ENCODE data around the gene SNRPD3.
"Not testable (repeated sequence)": the region's sequence is repeated elsewhere in the genome, so short reads cannot be mapped to it uniquely, and the experiment has no call there.

Gene SNRPD3

GRCh38 chr22:24543185-24543601, 12.6 kb upstream of the SNRPD3 start:
- no peak for DNase-seq (ENCODE audit: extremely low spot score)
- POLR2A ChIA-PET: no interaction called here
- TF ChIP-seq ZNF384 (IDR thresholded peaks at IDR 0.05): no peak
- no peak for TF ChIP-seq ELF4 (IDR thresholded peaks at IDR 0.05)
- no peak for TF ChIP-seq HDGF (IDR thresholded peaks at IDR 0.05; ENCODE audit: borderline replicate concordance)
- no peak for TF ChIP-seq L3MBTL2 (conservative IDR thresholded peaks at IDR 0.05)
- no peak for TF ChIP-seq BHLHE40 (IDR thresholded peaks at IDR 0.05; ENCODE audit: borderline replicate concordance)
- TF ChIP-seq FOXA1 (IDR thresholded peaks at IDR 0.05): no peak
- CTCF ChIA-PET: no interaction called here

GRCh38 chr22:24543679-24544243, 12.0 kb upstream of the SNRPD3 start:
- ChIA-PET POLR2A (no interaction called here), CTCF (no interaction called here)
- TF ChIP-seq FOXK2 (IDR thresholded peaks at IDR 0.05) (no peak), NFRKB (IDR thresholded peaks at IDR 0.05) (no peak), TARDBP (IDR thresholded peaks at IDR 0.05) (no peak), FOXA1 (IDR thresholded peaks at IDR 0.05) (no peak), SP1 (IDR thresholded peaks at IDR 0.05) (no peak), CTBP1 (IDR thresholded peaks at IDR 0.05; ENCODE audit: borderline replicate concordance) (no peak), ELF4 (IDR thresholded peaks at IDR 0.05) (no peak), L3MBTL2 (conservative IDR thresholded peaks at IDR 0.05) (no peak), ZNF384 (IDR thresholded peaks at IDR 0.05) (no peak), SUZ12 (IDR thresholded peaks at IDR 0.05) (no peak), HDGF (IDR thresholded peaks at IDR 0.05; ENCODE audit: borderline replicate concordance) (no peak)
- no peak for DNase-seq (ENCODE audit: extremely low spot score)

DNA sequence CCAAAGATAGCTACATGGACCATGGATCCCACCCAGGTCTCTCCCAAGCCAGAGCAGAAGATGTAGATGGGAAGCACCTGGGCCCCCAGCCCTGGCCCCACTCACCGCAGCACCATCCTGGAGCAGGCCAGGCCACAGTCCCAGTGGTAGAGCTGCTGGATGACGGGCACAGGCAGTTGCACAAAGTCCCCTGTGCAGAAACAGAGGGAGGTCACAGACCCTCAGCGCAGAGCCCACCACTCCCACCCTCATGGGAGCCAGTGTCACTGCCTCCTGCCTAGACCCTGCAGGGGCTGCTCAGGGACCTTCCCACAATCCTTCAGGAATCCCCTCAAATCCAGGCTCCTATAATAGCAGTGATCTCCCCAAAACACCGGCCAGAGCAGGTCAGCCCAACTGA, 7.0 kb upstream of the SNRPD3 start:
- no peak for DNase-seq (ENCODE audit: extremely low spot score)
- TF ChIP-seq ARNT (IDR thresholded peaks at IDR 0.05): no peak
- TF ChIP-seq HDGF (IDR thresholded peaks at IDR 0.05; ENCODE audit: borderline replicate concordance): no peak
- no peak for TF ChIP-seq LEF1 (IDR thresholded peaks at IDR 0.05; ENCODE audit: borderline replicate concordance)
- no peak for TF ChIP-seq ELF4 (IDR thresholded peaks at IDR 0.05)
- no peak for TF ChIP-seq SP1 (IDR thresholded peaks at IDR 0.05)
- no peak for TF ChIP-seq SUZ12 (IDR thresholded peaks at IDR 0.05)
- TF ChIP-seq FOXM1 (IDR thresholded peaks at IDR 0.05; ENCODE audit: borderline replicate concordance): no peak
- TF ChIP-seq BHLHE40 (IDR thresholded peaks at IDR 0.05; ENCODE audit: borderline replicate concordance): no peak
- no peak for TF ChIP-seq FOXA1 (IDR thresholded peaks at IDR 0.05)
- TF ChIP-seq L3MBTL2 (conservative IDR thresholded peaks at IDR 0.05): no peak
- no peak for TF ChIP-seq ZNF384 (IDR thresholded peaks at IDR 0.05)
- TF ChIP-seq TARDBP (IDR thresholded peaks at IDR 0.05): no peak
- no peak for TF ChIP-seq NFRKB (IDR thresholded peaks at IDR 0.05)
- TF ChIP-seq, protein P1, sequence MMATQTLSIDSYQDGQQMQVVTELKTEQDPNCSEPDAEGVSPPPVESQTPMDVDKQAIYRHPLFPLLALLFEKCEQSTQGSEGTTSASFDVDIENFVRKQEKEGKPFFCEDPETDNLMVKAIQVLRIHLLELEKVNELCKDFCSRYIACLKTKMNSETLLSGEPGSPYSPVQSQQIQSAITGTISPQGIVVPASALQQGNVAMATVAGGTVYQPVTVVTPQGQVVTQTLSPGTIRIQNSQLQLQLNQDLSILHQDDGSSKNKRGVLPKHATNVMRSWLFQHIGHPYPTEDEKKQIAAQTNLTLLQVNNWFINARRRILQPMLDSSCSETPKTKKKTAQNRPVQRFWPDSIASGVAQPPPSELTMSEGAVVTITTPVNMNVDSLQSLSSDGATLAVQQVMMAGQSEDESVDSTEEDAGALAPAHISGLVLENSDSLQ (IDR thresholded peaks at IDR 0.05): no peak
- no peak for TF ChIP-seq CTBP1 (IDR thresholded peaks at IDR 0.05; ENCODE audit: borderline replicate concordance)
- CTCF ChIA-PET: no interaction called here
- POLR2A ChIA-PET: interaction anchor here (1.1 kb wide), 1 partner anchor 10 kb away, joined by 3 read pairs; no protein-coding TSS in a partner anchor

GRCh38 chr22:24550028-24550901, 5.5 kb upstream of the SNRPD3 start:
- CTCF ChIA-PET: no interaction called here

GRCh38 chr22:24550902-24551435, 4.8 kb upstream of the SNRPD3 start:
- TF ChIP-seq SP1 (IDR thresholded peaks at IDR 0.05) (no peak), HDGF (IDR thresholded peaks at IDR 0.05; ENCODE audit: borderline replicate concordance) (no peak), L3MBTL2 (conservative IDR thresholded peaks at IDR 0.05) (no peak), FOXA1 (IDR thresholded peaks at IDR 0.05) (no peak), ZNF384 (IDR thresholded peaks at IDR 0.05) (no peak), CTBP1 (IDR thresholded peaks at IDR 0.05; ENCODE audit: borderline replicate concordance) (no peak), LEF1 (IDR thresholded peaks at IDR 0.05; ENCODE audit: borderline replicate concordance) (no peak), FOXM1 (IDR thresholded peaks at IDR 0.05; ENCODE audit: borderline replicate concordance) (no peak), BHLHE40 (IDR thresholded peaks at IDR 0.05; ENCODE audit: borderline replicate concordance) (no peak), TARDBP (IDR thresholded peaks at IDR 0.05) (no peak), ELF4 (IDR thresholded peaks at IDR 0.05) (no peak), NFRKB (IDR thresholded peaks at IDR 0.05) (no peak), SUZ12 (IDR thresholded peaks at IDR 0.05) (no peak), FOXK2 (IDR thresholded peaks at IDR 0.05) (no peak), ARNT (IDR thresholded peaks at IDR 0.05) (no peak)
- TF ChIP-seq, protein P1 (IDR thresholded peaks at IDR 0.05): no peak
- no peak for DNase-seq (ENCODE audit: extremely low spot score)
- ChIA-PET POLR2A (no interaction called here), CTCF (no interaction called here)

More at GRCh38 chr22:24550028-24550901, 5.5 kb upstream of the SNRPD3 start:
- TF ChIP-seq FOXK2 (IDR thresholded peaks at IDR 0.05) (no peak), SUZ12 (IDR thresholded peaks at IDR 0.05) (no peak), FOXM1 (IDR thresholded peaks at IDR 0.05; ENCODE audit: borderline replicate concordance) (no peak), TARDBP (IDR thresholded peaks at IDR 0.05) (no peak), HDGF (IDR thresholded peaks at IDR 0.05; ENCODE audit: borderline replicate concordance) (no peak), BHLHE40 (IDR thresholded peaks at IDR 0.05; ENCODE audit: borderline replicate concordance) (no peak), ARNT (IDR thresholded peaks at IDR 0.05) (no peak), SP1 (IDR thresholded peaks at IDR 0.05) (no peak), ZNF384 (IDR thresholded peaks at IDR 0.05) (no peak), NFRKB (IDR thresholded peaks at IDR 0.05) (no peak), CTBP1 (IDR thresholded peaks at IDR 0.05; ENCODE audit: borderline replicate concordance) (no peak), FOXA1 (IDR thresholded peaks at IDR 0.05) (no peak), LEF1 (IDR thresholded peaks at IDR 0.05; ENCODE audit: borderline replicate concordance) (no peak), ELF4 (IDR thresholded peaks at IDR 0.05) (no peak)
- TF ChIP-seq, protein P1 (IDR thresholded peaks at IDR 0.05): no peak
- POLR2A ChIA-PET: interaction anchor here (1.1 kb wide), 1 partner anchor 9 kb away, joined by 3 read pairs; no protein-coding TSS in a partner anchor
- DNase-seq (ENCODE audit: extremely low spot score): no peak

DNA sequence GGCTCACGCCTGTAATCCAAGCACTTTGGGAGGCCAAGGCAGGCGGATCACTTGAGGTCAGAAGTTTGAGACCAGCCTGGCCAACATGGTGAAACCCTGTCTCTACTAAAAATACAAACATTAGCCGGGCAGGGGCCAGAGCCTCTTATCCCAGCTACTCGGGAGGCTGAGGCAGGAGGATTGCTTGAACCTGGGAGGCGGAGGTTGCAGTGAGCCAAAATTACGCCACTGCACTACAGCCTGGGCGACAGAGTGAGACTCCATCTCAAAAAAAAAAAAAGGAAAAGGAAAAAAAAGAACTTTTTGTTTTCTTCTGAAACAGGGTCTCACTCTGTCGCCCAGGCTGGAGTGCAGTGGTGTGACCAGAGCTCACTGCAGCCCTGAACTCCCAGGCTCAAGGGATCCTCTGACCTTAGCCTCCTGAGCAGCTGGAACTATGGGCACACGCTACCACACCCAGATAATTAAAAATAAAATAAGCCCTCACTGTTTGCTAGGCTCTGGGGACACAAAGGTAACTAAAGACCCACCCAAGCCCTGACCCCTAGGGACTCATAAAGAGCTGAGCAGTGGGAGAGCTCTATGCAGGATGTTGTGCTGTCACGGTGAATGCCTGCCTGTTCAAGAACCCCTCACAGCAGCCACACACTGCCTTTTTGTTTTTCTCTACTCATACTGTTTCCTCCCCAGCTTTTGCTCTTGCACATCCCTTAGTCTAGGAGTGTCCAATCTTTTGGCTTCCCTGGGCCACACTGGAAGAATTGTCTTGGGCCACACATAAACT, 3.1 kb upstream of the SNRPD3 start:
- DNase-seq (ENCODE audit: extremely low spot score); CTCF ChIA-PET: not testable (repeated sequence)
- POLR2A ChIA-PET: interaction anchor here (1.0 kb wide), 1 partner anchor 8 kb away, joined by 3 read pairs; no protein-coding TSS in a partner anchor
